Amygdala (tissue), 56 donors: ENCODE results near the gene NQO2.

Experiments
- DNase-seq, 56 donors: peaks; one replicate each; lab custom pipeline; 2025; lab: John Stamatoyannopoulos, UW

NQO2 gene

GRCh38 chr6:3063733-3064700 is 64.3 kb downstream of the NQO2 start:
- peak in 55 of 56 donors; percentile 31 to 95 (median 85) for DNase-seq

GRCh38 chr6:3068329-3069214 is 68.9 kb downstream of the NQO2 start, which contains the start of gene RIPK1:
TSS of gene RIPK1 (plus strand) at chr6:3068494. CDS start at chr6:3076824, 8,330 bp downstream.
- peak; percentile 49 to 94 (median 84) for DNase-seq
